Prostate gland (tissue), 2 donors: ENCODE measurements around the gene SESN1.

Experiments used
- CTCF ChIP-seq, 4 experiments: fragments of 200-600 bp in 2 of 4; fragments of 450-650 bp in 2 of 4; sonication (generic) in 2 of 4; IDR thresholded peaks; 1 replicate in 3 of 4; 2 replicates in 1 of 4; pipeline ENCODE4 v1.5.1; 2016 to 2019; ENCODE audit warnings: antibody characterized with exemption in 4 of 4, mild to moderate bottlenecking in 2 of 4, moderate library complexity in 2 of 4
- POLR2A ChIP-seq: fragments of 450-650 bp; IDR thresholded peaks from one replicate; pipeline ENCODE4 v1.6.1; 2016; ENCODE audit warnings: antibody characterized with exemption, mild to moderate bottlenecking

GRCh38 chr6:109014606-109015005 is 80.0 kb downstream of the SESN1 start:
- TF ChIP-seq CTCF (IDR thresholded peaks at IDR 0.05) (no peak), POLR2A (no peak)
